Ascending aorta (tissue), 2 donors: ENCODE measurements around the gene CDH13. TPM values are rescaled to one million over a fixed set of nuclear protein-coding genes. Genes with fewer than 3 reads are reported as not detected.

Experiments used
- DNase-seq, 2 donors: peaks; one replicate each; pipeline ENCODE4 v3.0.0-alpha.2; 2019; ENCODE audit warnings: low spot score in 2 of 2
- H3K27ac ChIP-seq, 2 donors: fragments of 200-600 bp; sonication (generic); one replicate each; pipeline ENCODE4 v1.5.1; 2016 to 2017; ENCODE audit warnings: mild to moderate bottlenecking in 1 of 2
- H3K27me3 ChIP-seq: fragments of 200-600 bp; sonication (generic); one replicate; pipeline ENCODE4 v1.5.1; 2017
- H3K36me3 ChIP-seq, 2 donors: fragments of 200-600 bp; sonication (generic); one replicate each; pipeline ENCODE4 v1.5.1; 2016
- H3K4me1 ChIP-seq, 2 donors: fragments of 200-600 bp; sonication (generic); one replicate each; pipeline ENCODE4 v1.5.1; 2016 to 2017; ENCODE audit warnings: mild to moderate bottlenecking in 1 of 2
- H3K4me3 ChIP-seq, 2 donors: fragments of 200-600 bp; sonication (generic); one replicate each; pipeline ENCODE4 v1.5.1; 2016 to 2017; ENCODE audit warnings: mild to moderate bottlenecking in 1 of 2
- H3K9me3 ChIP-seq, 2 donors: fragments of 200-600 bp; sonication (generic); one replicate each; pipeline ENCODE4 v1.5.1; 2016
- CTCF ChIP-seq, 3 experiments: fragments of 200-600 bp in 2 of 3; fragments of 450-650 bp in 1 of 3; sonication (generic) in 2 of 3; IDR thresholded peaks; one replicate each; pipeline ENCODE4 v1.5.1; 2016 to 2019; ENCODE audit warnings: antibody characterized with exemption in 3 of 3, mild to moderate bottlenecking in 1 of 3, moderate library complexity in 1 of 3
- intact Hi-C: fragments of 100-400 bp; cut with DNase I; formaldehyde crosslinking; loops from one replicate; pipeline ENCODE4 v1.15.1; 2023
- total RNA-seq: library from RNA; depleted of rRNA; stranded (reverse); fragments of >200 nt; gene quantifications from one replicate; pipeline ENCODE4 v1.1.0, GENCODE V29; 2016

The CDH13 gene
- total RNA-seq, 1 donor from 2014 or later = 160 TPM

- no peaks in the 10 kb centered on the region for H3K27me3 ChIP-seq
- peak overlapping the region; percentile 12 to 30 for H3K4me3 ChIP-seq
- intact Hi-C loops = loop anchor here (5.0 kb wide), 1 partner anchor 55 kb away; no protein-coding TSS in a partner anchor
- TF ChIP-seq CTCF (IDR thresholded peaks at IDR 0.05) = no peak
- no peak for DNase-seq
- peaks cover 0 to 17% of the 10 kb centered on the region in 2 donors for H3K4me1 ChIP-seq
- H3K27ac ChIP-seq = peak overlapping the region; percentile 65 to 76
- H3K9me3 ChIP-seq = no peaks in the 10 kb centered on the region
- H3K36me3 ChIP-seq = no peaks in the 10 kb centered on the region
Measured at GRCh38 chr16:83011939-83012338, 385.2 kb downstream of the CDH13 start.

- Histone ChIP-seq H3K9me3 (no peaks in the 10 kb centered on the region), H3K4me1 (peaks cover 0 to 17% of the 10 kb centered on the region in 2 donors), H3K27ac (peak overlapping the region; percentile 54 to 65), H3K4me3 (no peak overlapping the region), H3K36me3 (no peaks in the 10 kb centered on the region), H3K27me3 (no peaks in the 10 kb centered on the region)
- no peak for DNase-seq
- TF ChIP-seq CTCF (IDR thresholded peaks at IDR 0.05) = no peak
- intact Hi-C loops = loop anchor here (5.0 kb wide), 1 partner anchor 54 kb away; no protein-coding TSS in a partner anchor
Measured at GRCh38 chr16:83013071-83013470, 386.3 kb downstream of the CDH13 start.

GRCh38 chr16:83019963-83020362, 393.2 kb downstream of the CDH13 start:
- DNase-seq = no peak
- peaks cover 0 to 2% of the 10 kb centered on the region in 2 donors for H3K4me1 ChIP-seq
- H3K36me3 ChIP-seq = no peaks in the 10 kb centered on the region
- no peaks in the 10 kb centered on the region for H3K9me3 ChIP-seq
- intact Hi-C loops = loop anchor here (5.0 kb wide), 1 partner anchor 258 kb away; no protein-coding TSS in a partner anchor
- H3K4me3 ChIP-seq = no peak overlapping the region
- TF ChIP-seq CTCF (IDR thresholded peaks at IDR 0.05) = no peak
- no peaks in the 10 kb centered on the region for H3K27me3 ChIP-seq
- H3K27ac ChIP-seq = no peak overlapping the region

- Histone ChIP-seq H3K27me3 (no peaks in the 10 kb centered on the region), H3K36me3 (no peaks in the 10 kb centered on the region), H3K9me3 (no peaks in the 10 kb centered on the region), H3K27ac (no peak overlapping the region), H3K4me1 (peaks cover 0 to 2% of the 10 kb centered on the region in 2 donors), H3K4me3 (no peak overlapping the region)
- no peak for TF ChIP-seq CTCF (IDR thresholded peaks at IDR 0.05)
- no peak for DNase-seq
- intact Hi-C loops = no loop called here
Measured at GRCh38 chr16:83021045-83021444, 394.3 kb downstream of the CDH13 start.

GRCh38 chr16:83021746-83022145, 395.0 kb downstream of the CDH13 start:
- no peak for DNase-seq
- Histone ChIP-seq H3K4me3 (no peak overlapping the region), H3K36me3 (no peaks in the 10 kb centered on the region), H3K4me1 (peaks cover 0 to 2% of the 10 kb centered on the region in 2 donors), H3K9me3 (no peaks in the 10 kb centered on the region), H3K27me3 (no peaks in the 10 kb centered on the region), H3K27ac (no peak overlapping the region)
- TF ChIP-seq CTCF (IDR thresholded peaks at IDR 0.05) = no peak
- intact Hi-C loops = no loop called here

- Histone ChIP-seq H3K4me3 (no peak overlapping the region), H3K9me3 (no peaks in the 10 kb centered on the region), H3K27ac (no peak overlapping the region), H3K27me3 (no peaks in the 10 kb centered on the region), H3K4me1 (no peaks in the 10 kb centered on the region), H3K36me3 (no peaks in the 10 kb centered on the region)
- TF ChIP-seq CTCF (IDR thresholded peaks at IDR 0.05) = no peak
- intact Hi-C loops = no loop called here
- DNase-seq = no peak
Measured at GRCh38 chr16:83023011-83023410, 396.2 kb downstream of the CDH13 start.
